ENCODE measurements around the gene KRTAP10-11.
"Not testable (repeated sequence)": the region's sequence is repeated elsewhere in the genome, so short reads cannot be mapped to it uniquely, and the experiment has no call there.

KRTAP10-11 gene

GRCh38 chr21:44677881-44678280 is 31.7 kb downstream of the KRTAP10-11 start:
- H3K27ac ChIP-seq = no peak overlapping the region
- H3K9me3 ChIP-seq (ENCODE audit: low read depth, low read length) = peaks cover 2% of the 10 kb centered on the region; the same call in 1 of the 2 replicates
- no peak for DNase-seq (ENCODE audit: low read depth, low spot score)
- no peak overlapping the region for H3K9ac ChIP-seq (ENCODE audit: insufficient read length)
- no peak for TF ChIP-seq POLR2AphosphoS5 (IDR thresholded peaks at IDR 0.05; ENCODE audit: borderline replicate concordance, low read depth, low read length)
- no peak overlapping the region for H3K4me3 ChIP-seq
- peaks cover 14% of the 10 kb centered on the region; the same call in 1 of the 2 replicates for H3K36me3 ChIP-seq (ENCODE audit: insufficient read depth, low read length)

GRCh38 chr21:44681152-44681551 is 34.9 kb downstream of the KRTAP10-11 start:
- H3K4me3 ChIP-seq = no peak overlapping the region
- H3K9me3 ChIP-seq (ENCODE audit: low read depth, low read length) = no peaks in the 10 kb centered on the region
- H3K9ac ChIP-seq (ENCODE audit: insufficient read length) = no peak overlapping the region
- TF ChIP-seq POLR2AphosphoS5 (IDR thresholded peaks at IDR 0.05; ENCODE audit: borderline replicate concordance, low read depth, low read length) = no peak
- TF ChIP-seq EZH2 (IDR thresholded peaks at IDR 0.05) = no peak
- no peak for TF ChIP-seq FOXP2 (optimal IDR thresholded peaks at IDR 0.05; ENCODE audit: control extremely low read depth, extremely low read length, insufficient read depth)
- no peak overlapping the region for H3K27ac ChIP-seq
- no peak for DNase-seq (ENCODE audit: low read depth, low spot score)
- H3K36me3 ChIP-seq (ENCODE audit: insufficient read depth, low read length) = peaks cover 14% of the 10 kb centered on the region; the same call in 1 of the 2 replicates

- TF ChIP-seq FOXP2 (optimal IDR thresholded peaks at IDR 0.05; ENCODE audit: control extremely low read depth, extremely low read length, insufficient read depth) (no peak), EZH2 (IDR thresholded peaks at IDR 0.05) (no peak), POLR2AphosphoS5 (IDR thresholded peaks at IDR 0.05; ENCODE audit: borderline replicate concordance, low read depth, low read length) (no peak)
Measured at GRCh38 chr21:44681861-44682579, 35.8 kb downstream of the KRTAP10-11 start, which contains the start of gene KRTAP12-1. KRTAP12-1 (minus strand) TSS chr21:44682163; CDS start chr21:44682123, 40 bp downstream.

GRCh38 chr21:44682580-44683151 is 36.5 kb downstream of the KRTAP10-11 start:
- TF ChIP-seq EZH2 (IDR thresholded peaks at IDR 0.05) (no peak), POLR2AphosphoS5 (IDR thresholded peaks at IDR 0.05; ENCODE audit: borderline replicate concordance, low read depth, low read length) (no peak), FOXP2 (optimal IDR thresholded peaks at IDR 0.05; ENCODE audit: control extremely low read depth, extremely low read length, insufficient read depth) (no peak)
- Histone ChIP-seq H3K36me3 (ENCODE audit: insufficient read depth, low read length) (peaks cover 18% of the 10 kb centered on the region; the same call in 1 of the 2 replicates), H3K9ac (ENCODE audit: insufficient read length) (no peak overlapping the region), H3K4me3 (no peak overlapping the region), H3K9me3 (ENCODE audit: low read depth, low read length) (no peaks in the 10 kb centered on the region), H3K27ac (no peak overlapping the region)
- no peak for DNase-seq (ENCODE audit: low read depth, low spot score)

More at GRCh38 chr21:44681861-44682579, 35.8 kb downstream of the KRTAP10-11 start, which contains the start of gene KRTAP12-1:
- H3K4me3 ChIP-seq = no peak within 1 kb of the TSS
- no peak within 1 kb of the TSS for H3K9ac ChIP-seq (ENCODE audit: insufficient read length)
- peaks cover 17% of the 10 kb centered on the region; the same call in 1 of the 2 replicates for H3K36me3 ChIP-seq (ENCODE audit: insufficient read depth, low read length)
- no peak for DNase-seq (ENCODE audit: low read depth, low spot score)
- no peaks in the 10 kb centered on the region for H3K9me3 ChIP-seq (ENCODE audit: low read depth, low read length)
- H3K27ac ChIP-seq = no peak within 1 kb of the TSS

- no peak for DNase-seq (ENCODE audit: low read depth, low spot score)
- no peak overlapping the region for H3K4me3 ChIP-seq
- H3K27ac ChIP-seq = no peak overlapping the region
- H3K9me3 ChIP-seq (ENCODE audit: low read depth, low read length) = no peaks in the 10 kb centered on the region
- peaks cover 7% of the 10 kb centered on the region; the same call in 1 of the 2 replicates for H3K36me3 ChIP-seq (ENCODE audit: insufficient read depth, low read length)
- TF ChIP-seq FOXP2 (optimal IDR thresholded peaks at IDR 0.05; ENCODE audit: control extremely low read depth, extremely low read length, insufficient read depth) (no peak), EZH2 (IDR thresholded peaks at IDR 0.05) (no peak), POLR2AphosphoS5 (IDR thresholded peaks at IDR 0.05; ENCODE audit: borderline replicate concordance, low read depth, low read length) (no peak)
- H3K9ac ChIP-seq (ENCODE audit: insufficient read length) = no peak overlapping the region
Measured at GRCh38 chr21:44684077-44684476, 37.9 kb downstream of the KRTAP10-11 start.

GRCh38 chr21:44684483-44684882 is 38.3 kb downstream of the KRTAP10-11 start:
- Histone ChIP-seq H3K36me3 (ENCODE audit: insufficient read depth, low read length) (peaks cover 7% of the 10 kb centered on the region; the same call in 1 of the 2 replicates), H3K27ac (no peak overlapping the region), H3K4me3 (no peak overlapping the region), H3K9ac (ENCODE audit: insufficient read length) (no peak overlapping the region), H3K9me3 (ENCODE audit: low read depth, low read length) (no peaks in the 10 kb centered on the region)
- TF ChIP-seq POLR2AphosphoS5 (IDR thresholded peaks at IDR 0.05; ENCODE audit: borderline replicate concordance, low read depth, low read length) (no peak), EZH2 (IDR thresholded peaks at IDR 0.05) (no peak), FOXP2 (optimal IDR thresholded peaks at IDR 0.05; ENCODE audit: control extremely low read depth, extremely low read length, insufficient read depth) (no peak)
- DNase-seq (ENCODE audit: low read depth, low spot score) = no peak

GRCh38 chr21:44685050-44685449 is 38.8 kb downstream of the KRTAP10-11 start:
- not testable (repeated sequence) for H3K9ac ChIP-seq (ENCODE audit: insufficient read length); H3K9me3 ChIP-seq (ENCODE audit: low read depth, low read length); H3K4me3 ChIP-seq; DNase-seq (ENCODE audit: low read depth, low spot score); H3K36me3 ChIP-seq (ENCODE audit: insufficient read depth, low read length); H3K27ac ChIP-seq

- Histone ChIP-seq H3K9ac (ENCODE audit: insufficient read length) (no peak overlapping the region), H3K36me3 (ENCODE audit: insufficient read depth, low read length) (peaks cover 7% of the 10 kb centered on the region; the same call in 1 of the 2 replicates), H3K4me3 (no peak overlapping the region), H3K9me3 (ENCODE audit: low read depth, low read length) (no peaks in the 10 kb centered on the region), H3K27ac (no peak overlapping the region)
- TF ChIP-seq FOXP2 (optimal IDR thresholded peaks at IDR 0.05; ENCODE audit: control extremely low read depth, extremely low read length, insufficient read depth) (no peak), EZH2 (IDR thresholded peaks at IDR 0.05) (no peak), POLR2AphosphoS5 (IDR thresholded peaks at IDR 0.05; ENCODE audit: borderline replicate concordance, low read depth, low read length) (no peak)
- no peak for DNase-seq (ENCODE audit: low read depth, low spot score)
Measured at GRCh38 chr21:44686000-44686781, 40.0 kb downstream of the KRTAP10-11 start.
